HG03469 (cell line): ENCODE measurements around the gene RPL10.
A peak's percentile ranks its signal among the peaks of the same experiment; 100 is the strongest.
"Not testable (repeated sequence)": the region's sequence is repeated elsewhere in the genome, so short reads cannot be mapped to it uniquely, and the experiment has no call there.

ENCODE experiments used
- ATAC-seq: cut with Tn5 transposase; IDR thresholded peaks from one replicate; pipeline ENCODE4 v1.9.1; 2021; ENCODE audit warnings: mild to moderate bottlenecking, moderate library complexity, moderate number of reproducible peaks; ENCODE audit not compliant: unreplicated experiment

Gene RPL10

GRCh38 chrX:154399527-154400368, 1.6 kb downstream of the RPL10 start:
- ATAC-seq, result no peak

- not testable (repeated sequence) for ATAC-seq
Observed at GRCh38 chrX:154400369-154400817, 2.2 kb downstream of the RPL10 start.

- no peak for ATAC-seq
Observed at GRCh38 chrX:154401045-154401799, 3.0 kb downstream of the RPL10 start.

- no peak for ATAC-seq
Observed at GRCh38 chrX:154401918-154402621, 3.9 kb downstream of the RPL10 start.

- no peak for ATAC-seq
Observed at GRCh38 chrX:154402622-154403127, 4.5 kb downstream of the RPL10 start.

GRCh38 chrX:154403192-154403591, 5.0 kb downstream of the RPL10 start:
- ATAC-seq, result no peak

- no peak for ATAC-seq
Observed at GRCh38 chrX:154403858-154404257, 5.7 kb downstream of the RPL10 start.

- no peak for ATAC-seq
Observed at GRCh38 chrX:154404625-154405192, 6.5 kb downstream of the RPL10 start.

GRCh38 chrX:154408659-154409221, 10.6 kb downstream of the RPL10 start:
- ATAC-seq, result no peak

- ATAC-seq, result no peak
Observed at GRCh38 chrX:154409222-154409871, 11.2 kb downstream of the RPL10 start, which contains the start of gene DNASE1L1. DNASE1L1 (minus strand) TSS chrX:154409254; CDS start chrX:154405568, 3,686 bp downstream.

- ATAC-seq, result peak; percentile 26
Observed at GRCh38 chrX:154411981-154412340, 13.8 kb downstream of the RPL10 start.

- ATAC-seq, result no peak
Observed at GRCh38 chrX:154412468-154412867, 14.3 kb downstream of the RPL10 start.

- ATAC-seq, result no peak
Observed at GRCh38 chrX:154413142-154413541, 15.0 kb downstream of the RPL10 start.

GRCh38 chrX:154417157-154417556, 19.0 kb downstream of the RPL10 start:
- ATAC-seq, result no peak

GRCh38 chrX:154419189-154419588, 21.0 kb downstream of the RPL10 start:
- no peak for ATAC-seq

- no peak for ATAC-seq
Observed at GRCh38 chrX:154419688-154420401, 21.7 kb downstream of the RPL10 start.

GRCh38 chrX:154420402-154420756, 22.2 kb downstream of the RPL10 start:
- no peak for ATAC-seq

GRCh38 chrX:154426916-154427770, 29.0 kb downstream of the RPL10 start:
- no peak for ATAC-seq
